ENCODE data around the gene MAP9. TPM values are rescaled to one million over a fixed set of nuclear protein-coding genes. Genes with fewer than 3 reads are reported as not detected.

Gene MAP9
- polyA plus RNA-seq, 3 donors: 0.01 TPM; not detected in 2

DNA sequence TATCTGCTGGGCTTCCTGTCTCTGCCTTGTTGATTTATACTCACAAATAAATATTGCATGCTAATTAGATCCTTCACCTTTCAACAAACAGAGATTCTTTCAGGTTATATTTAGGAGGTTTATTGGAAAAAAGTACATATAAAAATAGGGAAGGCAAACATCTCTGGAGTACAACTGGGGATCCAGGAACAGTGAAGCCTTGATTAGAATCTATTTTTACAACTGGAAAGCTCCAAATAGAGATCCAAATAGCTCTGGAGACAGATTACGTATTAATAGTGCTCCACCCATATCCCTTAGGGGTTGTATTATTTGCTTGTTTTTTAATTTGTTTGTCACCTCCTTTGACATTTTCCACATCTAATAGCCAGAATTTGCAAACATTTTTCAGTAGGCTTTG lies 46.9 kb upstream of the MAP9 start:
- WGBS (ENCODE audit: insufficient coverage): no CpG with 5 or more reads among the region's 1 CpG
- H3K9me3 ChIP-seq (replicated peaks in 1 of 2; ENCODE audit: control insufficient read depth in 1 of 2, insufficient read depth in 1 of 2, low read length in 2 of 2): peaks cover 0 to 16% of the 10 kb centered on the region in 2 donors
- H3K36me3 ChIP-seq (replicated peaks in 1 of 2; ENCODE audit: control insufficient read depth in 1 of 2, insufficient read depth in 2 of 2, low read length in 2 of 2): no peaks in the 10 kb centered on the region
- Mint-ChIP-seq H3K4me3 (no peak overlapping the region), H3K27ac (no peak overlapping the region), H3K4me1 (no peaks in the 10 kb centered on the region), H3K9me3 (peaks cover 6 to 22% (median 12%) of the 10 kb centered on the region in 7 donors), H3K36me3 (no peaks in the 10 kb centered on the region), H3K27me3 (ENCODE audit: low read depth in 3 of 3) (peaks cover 0 to 5% (median 0%) of the 10 kb centered on the region in 3 donors)
- H3K9ac ChIP-seq (ENCODE audit: insufficient read depth, low read length, poor library complexity, severe bottlenecking): no peak overlapping the region
- no peak for DNase-seq
- H3K27me3 ChIP-seq (ENCODE audit: control insufficient read depth in 2 of 2, insufficient read depth in 2 of 2, low read length in 2 of 2): no peaks in the 10 kb centered on the region
- H3K4me1 ChIP-seq (ENCODE audit: control insufficient read depth in 1 of 2, insufficient read depth in 2 of 2, low read length in 2 of 2): no peaks in the 10 kb centered on the region
- no peak overlapping the region for H2AFZ ChIP-seq (ENCODE audit: insufficient read depth, low read depth, low read length, poor library complexity, severe bottlenecking)
- TF ChIP-seq, protein P1, sequence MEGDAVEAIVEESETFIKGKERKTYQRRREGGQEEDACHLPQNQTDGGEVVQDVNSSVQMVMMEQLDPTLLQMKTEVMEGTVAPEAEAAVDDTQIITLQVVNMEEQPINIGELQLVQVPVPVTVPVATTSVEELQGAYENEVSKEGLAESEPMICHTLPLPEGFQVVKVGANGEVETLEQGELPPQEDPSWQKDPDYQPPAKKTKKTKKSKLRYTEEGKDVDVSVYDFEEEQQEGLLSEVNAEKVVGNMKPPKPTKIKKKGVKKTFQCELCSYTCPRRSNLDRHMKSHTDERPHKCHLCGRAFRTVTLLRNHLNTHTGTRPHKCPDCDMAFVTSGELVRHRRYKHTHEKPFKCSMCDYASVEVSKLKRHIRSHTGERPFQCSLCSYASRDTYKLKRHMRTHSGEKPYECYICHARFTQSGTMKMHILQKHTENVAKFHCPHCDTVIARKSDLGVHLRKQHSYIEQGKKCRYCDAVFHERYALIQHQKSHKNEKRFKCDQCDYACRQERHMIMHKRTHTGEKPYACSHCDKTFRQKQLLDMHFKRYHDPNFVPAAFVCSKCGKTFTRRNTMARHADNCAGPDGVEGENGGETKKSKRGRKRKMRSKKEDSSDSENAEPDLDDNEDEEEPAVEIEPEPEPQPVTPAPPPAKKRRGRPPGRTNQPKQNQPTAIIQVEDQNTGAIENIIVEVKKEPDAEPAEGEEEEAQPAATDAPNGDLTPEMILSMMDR (IDR thresholded peaks at IDR 0.05): no peak
- no peak overlapping the region for H3K27ac ChIP-seq (ENCODE audit: low read depth in 1 of 2, low read length in 2 of 2)
- no peak overlapping the region for H3K4me2 ChIP-seq (replicated peaks; ENCODE audit: extremely low read depth, low read length, poor library complexity, severe bottlenecking)
- intact Hi-C loops (cut with micrococcal nuclease): no loop called here
- H3K4me3 ChIP-seq (replicated peaks in 1 of 3; ENCODE audit: low read depth in 2 of 3, low read length in 3 of 3): no peak overlapping the region
- no peaks in the 10 kb centered on the region for H4K20me1 ChIP-seq (ENCODE audit: insufficient read depth, low read length)
- H3K79me2 ChIP-seq (ENCODE audit: insufficient read depth, low read length): no peaks in the 10 kb centered on the region

- no peak overlapping the region for H2AFZ ChIP-seq (ENCODE audit: insufficient read depth, low read depth, low read length, poor library complexity, severe bottlenecking)
- TF ChIP-seq, protein P1 (IDR thresholded peaks at IDR 0.05): no peak
- Mint-ChIP-seq H3K36me3 (no peaks in the 10 kb centered on the region), H3K4me3 (no peak overlapping the region), H3K4me1 (no peaks in the 10 kb centered on the region), H3K27me3 (ENCODE audit: low read depth in 3 of 3) (peaks cover 0 to 5% (median 0%) of the 10 kb centered on the region in 3 donors), H3K9me3 (peaks cover 2 to 13% (median 8%) of the 10 kb centered on the region in 7 donors), H3K27ac (no peak overlapping the region)
- no peaks in the 10 kb centered on the region for H3K27me3 ChIP-seq (ENCODE audit: control insufficient read depth in 2 of 2, insufficient read depth in 2 of 2, low read length in 2 of 2)
- H3K36me3 ChIP-seq (replicated peaks in 1 of 2; ENCODE audit: control insufficient read depth in 1 of 2, insufficient read depth in 2 of 2, low read length in 2 of 2): no peaks in the 10 kb centered on the region
- no peak overlapping the region for H3K9ac ChIP-seq (ENCODE audit: insufficient read depth, low read length, poor library complexity, severe bottlenecking)
- no peak overlapping the region for H3K4me2 ChIP-seq (replicated peaks; ENCODE audit: extremely low read depth, low read length, poor library complexity, severe bottlenecking)
- DNase-seq: no peak
- H3K27ac ChIP-seq (ENCODE audit: low read depth in 1 of 2, low read length in 2 of 2): no peak overlapping the region
- no peaks in the 10 kb centered on the region for H3K79me2 ChIP-seq (ENCODE audit: insufficient read depth, low read length)
- intact Hi-C loops (cut with micrococcal nuclease): no loop called here
- H4K20me1 ChIP-seq (ENCODE audit: insufficient read depth, low read length): no peaks in the 10 kb centered on the region
- H3K4me1 ChIP-seq (ENCODE audit: control insufficient read depth in 1 of 2, insufficient read depth in 2 of 2, low read length in 2 of 2): no peaks in the 10 kb centered on the region
- WGBS (ENCODE audit: insufficient coverage): 100% methylated on average over 1 of the region's 4 CpGs
- H3K4me3 ChIP-seq (replicated peaks in 1 of 3; ENCODE audit: low read depth in 2 of 3, low read length in 3 of 3): no peak overlapping the region
- peaks cover 0 to 12% of the 10 kb centered on the region in 2 donors for H3K9me3 ChIP-seq (replicated peaks in 1 of 2; ENCODE audit: control insufficient read depth in 1 of 2, insufficient read depth in 1 of 2, low read length in 2 of 2)
These were observed 42.5 kb upstream of the MAP9 start for GRCh38 chr4:155419266-155419665.

All from CD14-positive monocyte (primary cell).